ENCODE measurements around the gene FAM200C.

DNA sequence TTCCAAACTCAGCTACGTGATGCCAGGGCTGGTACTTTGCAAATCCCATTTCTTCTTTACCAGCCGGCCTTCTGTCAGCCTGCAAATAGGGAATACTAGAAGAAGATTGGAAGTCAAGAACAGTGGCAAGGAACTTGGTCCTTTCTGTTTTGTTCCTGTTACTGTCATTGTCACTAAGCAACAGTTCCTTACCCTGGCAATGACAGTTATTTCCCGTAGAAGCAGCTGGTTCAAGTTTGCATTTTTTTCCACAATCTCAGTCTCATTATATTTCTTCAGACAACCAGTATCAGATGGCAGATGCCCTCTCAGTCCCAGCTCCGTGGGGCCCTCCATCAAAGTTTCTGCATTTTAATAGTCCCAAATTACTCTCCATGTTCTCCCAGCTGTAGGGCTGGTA, 20.3 kb downstream of the FAM200C start:
- no peak for TF ChIP-seq POLR2A (IDR thresholded peaks at IDR 0.05)
- TF ChIP-seq, protein P1, sequence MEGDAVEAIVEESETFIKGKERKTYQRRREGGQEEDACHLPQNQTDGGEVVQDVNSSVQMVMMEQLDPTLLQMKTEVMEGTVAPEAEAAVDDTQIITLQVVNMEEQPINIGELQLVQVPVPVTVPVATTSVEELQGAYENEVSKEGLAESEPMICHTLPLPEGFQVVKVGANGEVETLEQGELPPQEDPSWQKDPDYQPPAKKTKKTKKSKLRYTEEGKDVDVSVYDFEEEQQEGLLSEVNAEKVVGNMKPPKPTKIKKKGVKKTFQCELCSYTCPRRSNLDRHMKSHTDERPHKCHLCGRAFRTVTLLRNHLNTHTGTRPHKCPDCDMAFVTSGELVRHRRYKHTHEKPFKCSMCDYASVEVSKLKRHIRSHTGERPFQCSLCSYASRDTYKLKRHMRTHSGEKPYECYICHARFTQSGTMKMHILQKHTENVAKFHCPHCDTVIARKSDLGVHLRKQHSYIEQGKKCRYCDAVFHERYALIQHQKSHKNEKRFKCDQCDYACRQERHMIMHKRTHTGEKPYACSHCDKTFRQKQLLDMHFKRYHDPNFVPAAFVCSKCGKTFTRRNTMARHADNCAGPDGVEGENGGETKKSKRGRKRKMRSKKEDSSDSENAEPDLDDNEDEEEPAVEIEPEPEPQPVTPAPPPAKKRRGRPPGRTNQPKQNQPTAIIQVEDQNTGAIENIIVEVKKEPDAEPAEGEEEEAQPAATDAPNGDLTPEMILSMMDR (IDR thresholded peaks at IDR 0.05): no peak

All from ovary (tissue), 3 donors.